Pulmonary artery endothelial cell (primary cell): ENCODE results near the gene CAPN3. TPM values are rescaled to one million over a fixed set of nuclear protein-coding genes. Genes with fewer than 3 reads are reported as not detected.

ENCODE experiments used
- DNase-seq: peaks from one replicate; pipeline ENCODE4 v3.0.0-alpha.2; 2011; ENCODE audit warnings: low read depth, low spot score
- total RNA-seq: library from RNA; depleted of rRNA; stranded (reverse); fragments of >200 nt; gene quantifications from 2 replicates; pipeline ENCODE4 v1.2.3, GENCODE V29; 2014

CAPN3 gene
- total RNA-seq, 1 donor from 2014 or later, result 0.26 TPM

- no peak for DNase-seq
These were observed 2.5 kb upstream of the CAPN3 start for GRCh38 chr15:42356851-42357250.

- DNase-seq, result no peak
These were observed 1.2 kb upstream of the CAPN3 start for GRCh38 chr15:42358141-42358540.

- DNase-seq, result no peak
These were observed 684 bp downstream of the CAPN3 start for GRCh38 chr15:42359985-42360384.

- no peak for DNase-seq
These were observed 1.3 kb downstream of the CAPN3 start for GRCh38 chr15:42360535-42361112.

GRCh38 chr15:42363487-42363886 is 4.2 kb downstream of the CAPN3 start:
- no peak for DNase-seq

- DNase-seq, result no peak
These were observed 4.6 kb downstream of the CAPN3 start for GRCh38 chr15:42363942-42364341.

GRCh38 chr15:42364529-42364928 is 5.2 kb downstream of the CAPN3 start:
- DNase-seq, result peak; percentile 39

- DNase-seq, result no peak
These were observed 6.7 kb downstream of the CAPN3 start for GRCh38 chr15:42365921-42366550.

- DNase-seq, result no peak
These were observed 7.7 kb downstream of the CAPN3 start for GRCh38 chr15:42367041-42367440.

GRCh38 chr15:42368096-42368495 is 8.8 kb downstream of the CAPN3 start:
- no peak for DNase-seq

- no peak for DNase-seq
These were observed 11.8 kb downstream of the CAPN3 start for GRCh38 chr15:42371096-42371495.

- no peak for DNase-seq
These were observed 14.0 kb downstream of the CAPN3 start for GRCh38 chr15:42373274-42373673.

GRCh38 chr15:42373936-42374335 is 14.6 kb downstream of the CAPN3 start:
- DNase-seq, result no peak

- no peak for DNase-seq
These were observed 15.5 kb downstream of the CAPN3 start for GRCh38 chr15:42374810-42375209.

GRCh38 chr15:42375252-42375651 is 16.0 kb downstream of the CAPN3 start:
- no peak for DNase-seq

- DNase-seq, result no peak
These were observed 16.6 kb downstream of the CAPN3 start for GRCh38 chr15:42375941-42376340.

- no peak for DNase-seq
These were observed 18.7 kb downstream of the CAPN3 start for GRCh38 chr15:42378011-42378410.

- DNase-seq, result no peak
These were observed 25.3 kb downstream of the CAPN3 start for GRCh38 chr15:42384597-42384996.

GRCh38 chr15:42385206-42385979 is 26.1 kb downstream of the CAPN3 start:
- peak; percentile 22 for DNase-seq

- DNase-seq, result no peak
These were observed 26.8 kb downstream of the CAPN3 start for GRCh38 chr15:42385980-42386700.

- no peak for DNase-seq
These were observed 28.3 kb downstream of the CAPN3 start for GRCh38 chr15:42387603-42388002.
